Brain pericyte (primary cell): ENCODE measurements around the gene ANXA9.

Experiments used
- DNase-seq: peaks from one replicate; pipeline ENCODE4 v3.0.0-alpha.2; 2012; ENCODE audit warnings: low read depth, low spot score

The ANXA9 gene

DNA sequence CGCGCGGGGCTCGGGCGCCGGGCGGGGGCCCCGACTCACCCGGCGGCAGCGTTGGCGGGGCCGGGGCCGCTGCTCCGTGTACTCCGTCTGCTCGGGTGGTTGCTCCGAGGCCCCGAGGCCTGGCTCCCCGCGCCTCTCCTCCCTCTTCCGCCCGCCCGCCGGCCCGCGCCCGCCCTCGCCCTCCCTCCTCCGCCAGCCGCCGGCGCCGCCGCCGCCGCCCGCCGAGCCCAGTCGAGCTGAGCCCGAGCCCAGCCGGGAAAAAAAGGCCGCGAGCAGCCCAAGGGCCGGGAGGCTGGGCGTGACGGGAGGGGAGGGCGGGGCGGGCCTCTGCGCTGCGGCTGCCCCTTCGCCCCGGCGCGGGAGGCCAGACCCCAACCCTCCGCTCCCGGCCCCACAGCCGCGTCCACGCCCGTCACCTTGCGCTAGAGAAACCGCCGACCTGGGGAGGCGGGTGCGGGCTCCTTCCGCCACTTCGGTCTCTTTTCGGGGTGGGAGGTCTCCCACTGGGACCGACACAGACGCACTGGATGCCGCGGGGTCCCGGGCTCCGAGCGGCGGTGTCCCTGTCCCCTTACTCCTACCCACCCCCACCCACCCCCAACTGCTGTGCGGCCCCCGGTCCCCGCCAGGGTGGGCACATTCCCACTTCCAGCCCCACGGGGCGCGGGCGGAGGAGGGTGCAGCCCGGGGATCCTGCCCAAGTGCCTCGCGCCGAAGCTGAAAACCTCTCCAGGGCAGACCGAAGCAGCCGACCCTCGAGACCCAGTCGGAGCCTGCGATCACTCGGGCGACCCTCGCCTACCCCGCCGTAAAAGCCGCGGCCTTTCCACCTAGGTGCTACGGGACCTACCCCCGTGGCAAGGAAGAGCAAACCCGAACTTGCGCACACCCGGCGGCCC is 7.3 kb upstream of the ANXA9 start, which contains the start of gene CERS2:
CERS2 (minus strand) TSS at position 256 of the 899 bp plus-strand sequence. CDS start 5,745 bp downstream, outside the sequence.
- DNase-seq: no peak

DNA sequence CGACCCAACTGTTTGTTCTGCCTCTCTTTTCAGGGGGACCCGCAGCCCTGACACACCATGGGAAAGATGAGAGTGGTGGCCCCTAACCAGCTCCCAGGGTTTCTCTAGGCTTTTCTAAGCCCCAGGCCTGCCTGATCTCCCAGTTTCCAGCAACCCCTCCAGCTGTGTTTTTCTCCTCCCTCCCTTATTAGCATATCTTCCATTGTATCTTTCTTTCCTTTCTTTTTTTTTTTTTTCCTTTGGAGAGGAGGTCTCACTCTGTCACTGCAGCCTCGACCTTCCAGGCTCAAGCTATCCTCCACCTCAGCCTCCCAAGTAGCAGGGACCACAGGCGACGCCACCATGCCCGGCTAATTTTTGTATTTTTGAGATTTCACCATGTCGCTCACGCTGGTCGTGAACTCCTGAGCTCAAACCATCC is 5.7 kb upstream of the ANXA9 start:
- DNase-seq: no peak

DNA sequence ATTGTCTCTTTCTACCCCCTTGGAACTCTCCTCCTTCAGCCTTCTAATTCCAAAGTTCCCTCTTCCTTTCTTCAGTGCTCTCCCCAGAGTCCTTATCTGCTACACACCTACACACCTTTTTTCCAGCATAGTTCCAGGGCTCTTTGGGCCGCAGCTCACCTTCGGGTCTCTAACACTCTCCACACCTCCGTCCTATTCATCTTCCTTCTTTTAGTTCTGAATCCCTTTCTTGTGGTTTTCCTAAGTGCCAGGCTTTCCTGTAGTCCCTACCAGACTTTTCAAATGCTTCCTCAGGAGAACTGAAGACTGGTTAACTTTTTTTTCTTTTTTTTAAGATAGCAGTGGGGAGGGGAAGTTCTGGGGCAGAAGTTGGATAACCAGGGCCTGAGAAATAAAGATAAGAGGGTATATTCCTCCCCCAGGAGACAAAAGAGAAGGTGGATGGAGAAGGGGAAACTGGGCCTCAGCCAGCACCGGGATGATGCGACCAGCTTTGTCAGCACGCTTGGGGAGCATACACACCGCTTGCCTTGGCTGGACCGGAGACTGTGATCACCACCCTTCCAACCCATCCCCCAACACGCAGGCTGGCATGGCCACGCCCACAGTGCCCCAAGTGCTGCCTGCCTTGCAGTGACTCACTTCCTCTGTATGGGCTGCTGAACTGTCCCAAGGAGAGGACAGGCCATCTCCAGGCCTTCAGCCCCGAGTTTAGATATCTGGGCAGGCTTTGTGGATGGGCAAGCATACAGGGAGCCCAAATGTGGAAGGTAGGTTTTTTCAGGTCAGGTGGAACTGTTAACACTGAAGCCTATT is 5.0 kb upstream of the ANXA9 start:
- DNase-seq: no peak

DNA sequence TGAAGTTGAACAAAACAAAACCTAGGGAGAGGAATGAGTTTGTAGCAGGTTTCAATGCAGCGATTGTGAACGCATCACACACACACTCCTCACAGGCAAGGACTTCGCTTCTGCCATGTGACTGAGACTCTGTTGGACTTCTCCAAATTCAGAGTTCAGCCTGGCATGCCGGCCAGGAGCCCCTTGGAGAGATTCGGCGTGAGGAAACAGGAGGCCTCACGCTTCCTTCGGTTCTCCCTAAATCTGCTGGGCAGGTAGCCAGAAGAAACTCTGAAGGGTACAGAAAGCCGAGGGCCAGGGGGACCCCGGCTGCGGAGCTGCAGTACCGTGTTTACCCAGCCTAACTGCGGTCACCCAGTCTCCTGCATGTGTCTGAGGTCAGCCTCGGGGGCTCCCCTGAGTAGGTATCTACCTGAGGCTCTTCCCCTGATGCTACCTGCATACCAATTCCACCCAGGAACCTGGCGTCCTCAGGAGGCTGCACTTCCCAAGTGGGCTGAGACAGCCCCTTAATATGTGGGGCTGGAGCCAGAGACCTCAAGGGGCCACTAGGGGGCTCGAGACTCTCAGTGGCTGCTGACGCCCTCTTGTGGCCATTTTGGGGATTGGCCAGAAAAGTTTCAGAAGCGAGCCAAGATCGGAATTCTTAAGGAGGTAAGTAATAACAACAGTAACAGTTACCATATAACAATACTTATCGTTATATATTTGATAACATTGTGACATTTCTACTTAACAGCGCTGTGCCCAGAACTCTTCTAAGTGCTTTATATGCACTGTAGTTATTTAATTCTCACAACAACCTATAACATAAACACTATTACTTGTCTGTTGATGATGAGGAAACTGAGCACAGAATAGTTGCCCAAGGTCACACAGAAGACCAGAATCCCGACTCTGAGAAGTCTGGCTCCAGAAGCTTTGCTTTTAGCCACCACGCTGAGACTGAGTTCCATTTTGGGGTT is 2.7 kb upstream of the ANXA9 start:
- DNase-seq: peak; percentile 60

DNA sequence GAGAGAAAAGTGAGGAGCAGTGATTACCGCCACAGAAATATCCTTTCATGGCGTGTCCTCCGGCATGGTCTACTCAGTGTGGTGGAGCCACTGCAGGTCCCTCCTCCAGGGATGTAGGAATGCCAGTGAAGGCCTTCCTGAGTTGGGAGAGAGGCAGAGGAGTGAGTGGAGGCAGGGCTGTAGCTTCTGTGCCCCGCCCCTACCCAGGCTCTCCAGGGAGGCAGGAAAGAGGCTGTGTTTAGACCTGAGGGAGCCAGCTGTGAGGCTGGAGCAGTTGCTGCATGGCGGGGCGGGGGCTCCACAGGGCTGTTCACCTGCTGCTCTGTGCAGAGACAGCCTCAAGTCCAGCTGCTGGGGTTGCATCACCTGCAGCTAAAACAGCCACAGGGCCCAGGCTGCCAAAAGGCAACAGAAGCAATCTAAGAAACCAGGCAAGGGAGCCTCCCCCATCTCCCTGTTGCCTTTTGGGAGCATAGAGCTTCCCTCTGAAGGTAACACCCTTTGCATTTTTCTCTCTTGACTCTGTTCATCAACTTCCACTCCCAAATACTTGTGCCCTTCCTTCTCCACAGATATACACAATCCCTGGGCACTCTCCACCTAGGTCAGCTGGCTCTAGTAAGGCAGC is 801 bp upstream of the ANXA9 start:
- no peak for DNase-seq

DNA sequence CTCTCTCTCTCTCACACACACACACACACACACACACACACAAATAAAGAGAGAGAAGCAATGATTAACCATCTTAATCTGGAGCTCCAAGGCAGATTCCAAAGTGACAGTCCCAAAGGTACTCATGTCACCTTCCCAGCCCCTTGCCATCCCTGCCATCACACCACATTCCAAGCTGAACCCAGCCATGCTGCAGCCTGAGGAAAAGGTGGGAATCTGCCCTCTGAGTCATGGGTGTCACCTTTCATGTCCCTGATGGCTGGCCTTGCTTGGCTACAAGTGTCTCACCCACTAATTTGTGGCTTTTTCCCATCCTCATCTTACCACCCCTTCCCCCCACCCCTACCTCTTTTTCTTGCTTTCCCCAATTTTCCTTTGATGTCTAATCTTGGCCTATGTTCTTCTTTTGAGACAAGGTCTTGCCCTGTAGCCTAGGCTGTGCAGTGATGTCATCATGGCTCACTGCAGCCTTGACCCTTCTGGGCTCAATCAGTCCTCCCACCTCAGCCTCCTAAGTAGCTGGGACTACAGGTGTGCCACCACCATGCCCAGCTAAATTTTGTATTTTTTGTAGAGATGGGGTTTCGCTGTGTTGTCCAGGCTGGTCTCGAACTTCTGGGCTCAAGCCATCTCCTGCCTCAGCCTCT is 3.2 kb downstream of the ANXA9 start:
- no peak for DNase-seq

DNA sequence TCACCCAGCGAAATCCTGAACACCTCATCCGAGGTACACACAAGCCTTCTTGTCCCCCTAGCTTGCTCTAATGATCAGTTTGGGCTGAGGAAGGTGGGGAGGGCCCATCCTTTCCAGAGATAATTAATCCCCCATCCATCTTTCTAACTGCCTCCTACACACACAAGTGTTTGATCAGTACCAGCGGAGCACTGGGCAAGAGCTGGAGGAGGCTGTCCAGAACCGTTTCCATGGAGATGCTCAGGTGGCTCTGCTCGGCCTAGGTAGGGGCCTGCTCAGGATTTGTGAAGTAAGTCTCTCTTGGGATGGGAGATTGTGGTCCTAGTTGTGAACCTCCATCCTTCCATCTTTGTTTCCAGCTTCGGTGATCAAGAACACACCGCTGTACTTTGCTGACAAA is 5.8 kb downstream of the ANXA9 start:
- no peak for DNase-seq

DNA sequence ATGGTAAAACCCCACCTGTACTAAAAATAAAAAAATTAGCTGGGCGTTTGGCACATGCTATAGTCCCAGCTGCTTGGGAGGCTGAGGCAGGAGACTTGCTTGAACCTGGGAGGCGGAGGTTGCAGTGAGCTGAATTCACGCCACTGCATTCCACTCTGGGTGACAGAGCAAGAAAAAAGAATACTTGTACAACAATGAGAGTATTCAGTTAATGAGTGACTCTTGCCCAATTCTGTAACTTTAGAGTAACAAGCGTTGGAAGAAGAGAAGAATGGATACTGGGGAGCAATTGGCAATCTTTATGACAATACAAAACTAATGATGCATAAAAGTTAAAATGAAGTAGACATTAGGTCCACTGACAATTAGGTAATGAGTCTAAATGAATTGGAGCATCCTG is 10.5 kb downstream of the ANXA9 start:
- DNase-seq: no peak

DNA sequence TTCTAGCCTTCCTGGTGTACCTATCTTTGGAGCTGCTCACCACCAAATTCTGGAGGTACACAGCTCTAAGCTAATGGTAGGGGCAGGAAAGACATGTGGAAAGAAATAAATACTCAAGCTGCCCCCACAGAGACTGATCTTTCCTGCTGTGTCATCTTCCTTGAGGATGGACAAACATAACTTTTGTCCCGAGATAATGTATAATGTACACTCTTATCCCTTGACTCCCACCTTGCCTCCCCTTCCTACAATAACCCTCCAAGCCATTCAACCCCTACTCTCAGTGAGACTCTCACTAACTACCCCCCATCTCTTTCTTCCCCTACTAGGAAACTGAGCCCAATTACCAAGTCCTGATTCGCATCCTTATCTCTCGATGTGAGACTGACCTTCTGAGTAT is 12.2 kb downstream of the ANXA9 start:
- DNase-seq: no peak

DNA sequence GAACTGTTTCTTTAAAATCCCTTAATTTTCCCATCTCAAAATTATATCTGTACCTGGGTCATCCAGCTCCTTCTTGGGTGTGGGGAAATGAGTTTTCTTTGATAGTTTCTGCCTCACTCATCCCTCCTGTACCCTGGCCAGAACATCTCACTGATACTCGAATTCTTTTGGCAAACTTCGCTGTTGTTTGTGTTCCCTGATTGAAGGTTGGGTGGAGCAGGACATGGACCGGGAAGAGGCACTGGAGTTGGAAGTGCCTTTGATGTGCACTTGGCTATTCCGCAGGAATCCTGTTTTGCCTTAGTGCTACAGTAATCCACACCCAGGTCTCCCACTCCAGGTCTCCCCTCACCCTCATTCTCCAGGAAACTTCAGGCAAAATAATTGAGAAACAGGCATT is 13.4 kb downstream of the ANXA9 start:
- no peak for DNase-seq

DNA sequence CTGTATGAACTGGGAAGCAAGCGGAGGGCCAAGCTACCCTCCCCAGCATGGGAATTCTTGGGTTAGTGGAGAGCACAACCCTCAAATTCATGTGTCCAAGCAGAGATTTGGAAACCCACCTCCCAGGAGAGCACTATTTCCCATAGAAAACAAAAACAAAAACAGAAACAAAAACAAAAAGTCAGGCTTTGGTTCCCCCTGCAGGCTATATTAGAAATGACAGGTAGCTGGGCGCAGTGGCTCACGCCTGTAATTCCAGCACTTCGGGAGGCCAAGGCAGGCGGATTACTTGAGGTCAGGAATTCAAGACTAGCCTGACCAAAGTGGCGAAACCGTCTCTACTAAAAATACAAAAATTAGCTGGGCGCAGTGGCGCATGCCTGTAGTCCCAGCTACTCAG is 13.8 kb downstream of the ANXA9 start:
- DNase-seq: no peak

DNA sequence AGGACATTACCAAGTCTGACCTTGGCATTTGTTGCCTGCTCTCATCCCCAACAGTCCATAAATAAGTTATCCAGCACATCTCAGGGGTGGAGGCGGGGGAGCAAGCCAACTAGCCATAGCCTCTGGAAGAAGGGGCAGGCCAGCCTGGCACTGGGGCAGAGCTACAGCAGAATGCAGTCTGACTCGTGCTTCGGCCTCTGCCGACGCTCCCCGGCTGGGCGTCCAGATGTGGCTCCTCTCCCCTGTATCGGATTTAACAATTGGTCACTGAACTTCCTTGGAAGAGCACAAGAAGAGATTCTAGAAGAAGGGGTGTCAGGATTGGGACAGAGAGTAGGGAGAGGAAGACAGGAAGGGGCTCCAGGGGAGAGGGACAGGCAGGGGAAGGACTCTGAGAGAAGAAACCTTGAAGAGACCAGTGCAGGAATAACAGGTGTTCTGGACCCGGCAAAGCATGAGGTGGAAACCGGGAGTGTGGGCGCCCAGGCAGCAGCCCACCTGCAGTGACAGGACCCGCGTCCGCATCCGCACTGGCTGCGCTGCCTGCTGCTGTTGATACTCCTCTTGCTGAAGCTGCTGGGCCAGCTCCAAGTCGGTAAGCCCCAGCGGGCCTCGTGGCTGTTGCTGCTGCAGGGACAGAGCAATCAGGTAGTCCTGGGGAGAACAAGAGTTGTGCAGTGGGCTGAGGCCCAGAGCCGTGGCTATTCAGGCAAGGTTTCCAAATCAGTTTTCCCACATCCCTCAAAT is 15.2 kb downstream of the ANXA9 start:
- DNase-seq: no peak

DNA sequence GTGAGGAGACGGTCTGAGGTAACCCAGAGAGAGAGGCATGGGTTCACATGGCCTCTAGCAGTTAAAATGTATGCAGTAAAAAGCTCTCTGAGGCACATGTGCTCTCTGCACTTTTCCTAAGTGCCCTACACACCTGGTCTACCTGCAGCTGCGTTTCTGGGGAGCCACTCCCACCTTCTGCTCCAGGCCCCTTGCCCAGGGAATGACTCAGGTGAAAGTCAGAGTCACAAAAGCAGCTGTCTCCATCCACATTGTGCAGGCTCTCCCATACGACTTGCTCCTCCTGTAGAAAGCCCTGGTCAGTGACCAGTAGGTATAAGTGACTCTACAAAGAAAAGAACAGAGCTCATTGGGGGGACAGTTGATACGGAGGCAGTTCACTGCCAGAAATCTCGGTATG is 15.9 kb downstream of the ANXA9 start:
- no peak for DNase-seq

DNA sequence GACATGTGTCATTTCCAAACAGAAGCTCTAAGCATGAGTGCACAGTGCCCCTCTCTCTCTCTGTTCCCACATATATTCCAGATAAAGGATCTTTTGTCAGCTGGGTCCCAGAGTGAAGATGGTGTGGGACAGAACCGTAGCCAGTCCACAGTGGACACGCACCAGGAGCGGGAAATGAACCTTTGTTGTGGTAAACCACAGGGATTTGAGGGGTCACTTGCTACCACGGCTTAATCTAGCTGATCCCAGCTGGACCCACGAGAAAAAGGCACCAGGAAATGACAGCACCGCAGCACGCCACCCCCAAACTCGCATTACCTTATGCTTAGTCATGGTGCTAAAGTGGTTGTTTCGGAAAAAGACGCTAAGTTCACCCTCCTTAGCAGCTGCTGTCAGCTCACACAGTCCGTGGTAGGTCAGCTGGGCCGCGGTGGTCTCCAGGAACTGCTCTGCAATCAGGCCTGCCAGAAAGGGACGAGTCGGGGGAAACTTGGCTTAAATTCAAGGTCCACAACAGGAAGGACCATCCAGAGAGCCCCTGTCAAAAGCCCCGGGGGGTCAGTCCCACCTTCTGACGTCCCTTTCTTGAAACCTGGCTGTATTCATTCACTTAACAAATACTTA is 17.1 kb downstream of the ANXA9 start:
- no peak for DNase-seq

DNA sequence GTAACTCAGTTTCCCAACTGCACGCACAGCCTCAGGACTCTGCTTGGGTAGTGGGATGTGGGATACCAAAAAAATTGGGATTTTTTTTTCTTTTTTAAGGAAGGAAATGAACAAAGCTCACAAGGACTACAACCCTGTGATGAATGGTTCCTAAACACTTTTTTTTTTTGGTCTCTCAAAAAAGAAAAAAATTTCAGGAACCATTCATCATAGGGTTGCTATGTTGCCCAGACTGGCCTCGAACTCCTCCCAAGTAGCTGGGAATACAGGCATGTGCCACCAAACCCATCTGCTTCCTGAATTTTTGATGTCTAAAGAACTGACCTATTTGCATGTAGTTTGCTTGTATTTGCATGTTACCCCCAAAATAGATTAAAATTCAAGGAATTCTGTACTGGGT is 17.8 kb downstream of the ANXA9 start:
- DNase-seq: no peak

DNA sequence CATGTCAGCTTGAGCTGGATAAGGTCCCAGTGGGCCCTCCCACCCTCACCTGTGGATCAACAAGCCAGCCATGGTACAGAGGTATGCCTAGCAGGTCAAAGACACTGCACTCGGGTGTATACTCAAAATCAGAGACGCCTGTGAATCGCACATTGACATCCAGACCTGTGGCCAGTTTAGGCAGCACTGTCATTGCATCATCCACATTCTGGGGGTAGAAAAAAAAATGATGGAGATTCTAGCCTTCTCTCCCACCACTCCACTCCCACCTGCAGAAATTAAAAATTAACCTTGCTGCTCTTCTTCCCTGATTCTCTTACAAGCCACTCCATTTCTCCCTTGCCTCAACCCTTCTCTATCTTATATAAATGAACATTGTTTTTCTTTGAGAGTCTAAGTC is 18.3 kb downstream of the ANXA9 start:
- DNase-seq: no peak

DNA sequence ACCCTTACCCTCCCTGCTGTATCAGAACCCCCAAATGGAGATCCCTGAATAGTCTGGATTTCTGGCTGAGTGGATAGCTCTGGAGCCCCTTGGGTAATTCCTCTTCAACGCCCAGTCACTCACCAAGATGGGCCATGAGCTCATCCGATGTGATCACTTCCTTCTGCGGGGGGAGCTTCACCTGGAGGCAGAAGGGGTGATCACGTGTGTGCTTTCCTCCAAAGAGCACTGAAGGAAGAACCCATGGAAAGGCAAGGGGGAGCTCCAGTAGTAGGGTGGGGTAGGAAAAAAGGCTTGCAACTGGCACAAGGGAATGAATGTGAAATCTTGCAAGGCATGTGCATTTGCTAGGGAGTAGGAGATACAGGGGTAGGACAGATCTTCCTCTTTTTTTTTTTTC is 19.5 kb downstream of the ANXA9 start:
- DNase-seq: no peak

DNA sequence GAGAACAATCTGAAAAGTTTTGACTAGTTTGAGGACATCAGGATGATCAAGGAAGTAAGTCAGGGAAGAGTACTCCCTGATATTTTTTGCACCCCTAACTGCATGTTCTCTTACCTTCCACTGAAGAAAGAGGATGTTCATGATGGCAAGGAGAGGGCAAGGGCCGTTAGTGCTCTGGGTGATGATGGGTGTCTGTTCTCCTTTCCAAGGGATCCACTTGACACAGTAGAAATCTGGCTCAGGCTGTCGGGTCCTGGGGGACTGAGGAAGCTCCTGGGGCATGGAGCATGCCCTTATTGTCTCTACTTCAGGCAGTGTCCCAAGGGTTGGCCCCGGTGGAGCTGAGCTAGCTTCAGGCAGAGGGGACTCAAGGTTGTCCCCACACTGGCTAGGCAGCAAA is 20.0 kb downstream of the ANXA9 start:
- no peak for DNase-seq

DNA sequence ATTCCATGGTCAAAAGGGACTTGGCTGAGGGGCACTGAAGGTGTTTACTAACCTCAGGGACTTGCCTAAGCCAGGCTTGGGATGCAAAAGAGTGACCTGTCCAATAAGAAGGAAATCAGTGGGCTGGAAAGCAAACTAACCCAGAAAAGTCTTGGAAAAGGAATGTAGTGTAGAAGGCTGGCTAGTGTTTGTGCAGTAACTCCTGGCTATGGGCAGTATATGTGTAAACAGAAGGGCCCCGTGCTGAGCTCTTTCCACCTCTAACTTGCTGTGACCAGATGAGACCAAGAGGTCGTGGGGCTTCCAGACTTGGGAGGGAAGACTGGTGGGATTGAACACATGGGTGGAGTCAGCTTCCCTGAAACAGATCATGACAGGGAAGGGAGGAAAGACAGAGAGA is 20.5 kb downstream of the ANXA9 start:
- DNase-seq: no peak
